ENCODE results near the gene PPP1R14D.

Gene PPP1R14D

GRCh38 chr15:40812721-40813425 is 15.6 kb downstream of the PPP1R14D start:
- DNase-seq, result no peak
- Histone ChIP-seq H3K9me2 (replicated peaks; ENCODE audit: insufficient read depth, low read length) (no peaks in the 10 kb centered on the region), H4K20me1 (ENCODE audit: insufficient read depth, low read length) (no peaks in the 10 kb centered on the region), H3K9ac (ENCODE audit: low read length) (no peak overlapping the region), H2AFZ (ENCODE audit: low read length) (no peak overlapping the region), H3K36me3 (replicated peaks; ENCODE audit: insufficient read depth, low read length) (no peaks in the 10 kb centered on the region), H3K4me1 (ENCODE audit: low read length) (0 out of 2 replicates have a peak, but pooled peaks cover 6% of the 10 kb centered on the region), H3K27me3 (replicated peaks; ENCODE audit: insufficient read depth, low read length) (no peaks in the 10 kb centered on the region), H3K79me2 (ENCODE audit: low read length) (peaks cover 15% of the 10 kb centered on the region), H3K4me2 (ENCODE audit: low read depth, low read length) (no peak overlapping the region), H3F3A (ENCODE audit: insufficient read depth, low read length) (no peaks in the 10 kb centered on the region), H3K9me3 (replicated peaks; ENCODE audit: insufficient read depth, low read length) (no peaks in the 10 kb centered on the region), H3K4me3 (ENCODE audit: low read length) (no peak overlapping the region), H3K27ac (ENCODE audit: low read length) (no peak overlapping the region)
- no peak for TF ChIP-seq EZH2 (optimal IDR thresholded peaks at IDR 0.05; ENCODE audit: low read depth, low read length)
- no peak for TF ChIP-seq CTCF (IDR thresholded peaks at IDR 0.05; ENCODE audit: low read length)
- TF ChIP-seq EZH2phosphoT487 (IDR thresholded peaks at IDR 0.05; ENCODE audit: low read length), result no peak

GRCh38 chr15:40808861-40809450 is 19.6 kb downstream of the PPP1R14D start:
- no peak overlapping the region for H3K4me3 ChIP-seq (ENCODE audit: low read length)
- no peaks in the 10 kb centered on the region for H4K20me1 ChIP-seq (ENCODE audit: insufficient read depth, low read length)
- no peak overlapping the region for H3K27ac ChIP-seq (ENCODE audit: low read length)
- no peaks in the 10 kb centered on the region for H3K9me3 ChIP-seq (replicated peaks; ENCODE audit: insufficient read depth, low read length)
- 0 out of 2 replicates have a peak, but pooled peaks cover 6% of the 10 kb centered on the region for H3K4me1 ChIP-seq (ENCODE audit: low read length)
- peaks cover 4% of the 10 kb centered on the region; the same call in 1 of the 2 replicates for H3F3A ChIP-seq (ENCODE audit: insufficient read depth, low read length)
- TF ChIP-seq EZH2 (optimal IDR thresholded peaks at IDR 0.05; ENCODE audit: low read depth, low read length) (no peak), CTCF (IDR thresholded peaks at IDR 0.05; ENCODE audit: low read length) (no peak), EZH2phosphoT487 (IDR thresholded peaks at IDR 0.05; ENCODE audit: low read length) (no peak)
- no peak overlapping the region for H2AFZ ChIP-seq (ENCODE audit: low read length)
- no peak for DNase-seq
- H3K9ac ChIP-seq (ENCODE audit: low read length), result no peak overlapping the region
- no peaks in the 10 kb centered on the region for H3K36me3 ChIP-seq (replicated peaks; ENCODE audit: insufficient read depth, low read length)
- no peaks in the 10 kb centered on the region for H3K9me2 ChIP-seq (replicated peaks; ENCODE audit: insufficient read depth, low read length)
- H3K4me2 ChIP-seq (ENCODE audit: low read depth, low read length), result peak overlapping the region; percentile 84; the same call in 1 of the 2 replicates
- no peaks in the 10 kb centered on the region for H3K27me3 ChIP-seq (replicated peaks; ENCODE audit: insufficient read depth, low read length)
- H3K79me2 ChIP-seq (ENCODE audit: low read length), result peaks cover 26% of the 10 kb centered on the region

DNA sequence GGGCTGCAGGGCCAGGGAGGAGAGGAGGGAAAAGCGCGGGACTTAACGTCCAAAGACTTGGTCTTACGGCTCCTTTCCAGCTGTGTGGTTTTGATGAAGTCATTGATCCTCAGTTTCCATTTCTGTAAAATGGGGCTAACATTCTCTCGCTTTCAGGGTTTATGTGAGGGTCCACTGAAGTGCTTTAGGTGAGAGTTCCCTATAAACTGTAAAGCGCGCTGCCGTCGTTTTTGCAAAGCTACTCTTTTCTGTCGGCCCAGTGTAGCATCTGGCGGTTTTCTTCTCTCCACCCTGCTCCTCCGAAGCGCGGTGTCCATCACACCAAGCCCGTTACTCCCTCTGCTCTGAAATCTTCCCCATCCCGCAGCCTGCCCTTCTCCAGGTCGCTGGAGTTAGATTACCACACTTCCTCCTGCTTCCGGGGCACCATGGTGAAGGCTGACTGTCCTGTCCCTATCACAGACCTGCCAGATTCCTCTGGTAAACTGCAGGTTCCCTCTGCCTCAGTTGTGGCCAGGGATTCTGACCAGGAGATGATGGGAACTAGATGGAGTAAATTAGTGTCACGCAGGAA is 20.5 kb downstream of the PPP1R14D start:
- TF ChIP-seq EZH2phosphoT487 (IDR thresholded peaks at IDR 0.05; ENCODE audit: low read length), result no peak
- no peak for TF ChIP-seq EZH2 (optimal IDR thresholded peaks at IDR 0.05; ENCODE audit: low read depth, low read length)
- TF ChIP-seq CTCF (IDR thresholded peaks at IDR 0.05; ENCODE audit: low read length), result no peak
- Histone ChIP-seq H3K9ac (ENCODE audit: low read length) (peak overlapping the region; percentile 42; the same call in 1 of the 2 replicates), H3K4me2 (ENCODE audit: low read depth, low read length) (peak overlapping the region; percentile 84), H3K27me3 (replicated peaks; ENCODE audit: insufficient read depth, low read length) (no peaks in the 10 kb centered on the region), H4K20me1 (ENCODE audit: insufficient read depth, low read length) (no peaks in the 10 kb centered on the region), H3K36me3 (replicated peaks; ENCODE audit: insufficient read depth, low read length) (no peaks in the 10 kb centered on the region), H3K4me3 (ENCODE audit: low read length) (peak overlapping the region; percentile 95), H3K9me3 (replicated peaks; ENCODE audit: insufficient read depth, low read length) (no peaks in the 10 kb centered on the region), H3F3A (ENCODE audit: insufficient read depth, low read length) (peaks cover 4% of the 10 kb centered on the region; the same call in 1 of the 2 replicates), H3K9me2 (replicated peaks; ENCODE audit: insufficient read depth, low read length) (no peaks in the 10 kb centered on the region), H3K79me2 (ENCODE audit: low read length) (peaks cover 26% of the 10 kb centered on the region), H2AFZ (ENCODE audit: low read length) (peak overlapping the region; percentile 62), H3K4me1 (ENCODE audit: low read length) (0 out of 2 replicates have a peak, but pooled peaks cover 6% of the 10 kb centered on the region), H3K27ac (ENCODE audit: low read length) (no peak overlapping the region)
- no peak for DNase-seq

Measured in MM.1S (cell line).